Measurements from ENCODE around the gene FAM133A.

Gene FAM133A

DNA sequence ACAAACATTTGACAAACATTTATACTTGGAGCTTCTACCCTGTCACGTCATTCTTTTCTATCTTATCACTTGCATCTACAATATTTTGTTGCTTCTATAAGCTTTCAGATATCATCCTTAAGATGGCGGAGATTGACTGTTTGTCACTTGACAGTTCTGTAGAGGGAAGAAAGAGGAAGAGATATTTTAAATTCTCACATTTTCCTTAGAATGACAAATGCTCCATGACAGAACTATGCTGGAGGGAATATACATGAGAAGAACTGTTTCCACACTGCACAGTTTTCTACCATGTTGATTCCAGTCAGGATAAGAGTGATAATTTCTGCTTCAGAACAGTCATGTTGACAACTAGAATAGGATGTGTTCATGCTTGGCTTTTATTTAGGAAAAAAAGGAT lies 29.7 kb downstream of the FAM133A start:
- no peak for DNase-seq (ENCODE audit: low read depth)
- TF ChIP-seq, protein P1, sequence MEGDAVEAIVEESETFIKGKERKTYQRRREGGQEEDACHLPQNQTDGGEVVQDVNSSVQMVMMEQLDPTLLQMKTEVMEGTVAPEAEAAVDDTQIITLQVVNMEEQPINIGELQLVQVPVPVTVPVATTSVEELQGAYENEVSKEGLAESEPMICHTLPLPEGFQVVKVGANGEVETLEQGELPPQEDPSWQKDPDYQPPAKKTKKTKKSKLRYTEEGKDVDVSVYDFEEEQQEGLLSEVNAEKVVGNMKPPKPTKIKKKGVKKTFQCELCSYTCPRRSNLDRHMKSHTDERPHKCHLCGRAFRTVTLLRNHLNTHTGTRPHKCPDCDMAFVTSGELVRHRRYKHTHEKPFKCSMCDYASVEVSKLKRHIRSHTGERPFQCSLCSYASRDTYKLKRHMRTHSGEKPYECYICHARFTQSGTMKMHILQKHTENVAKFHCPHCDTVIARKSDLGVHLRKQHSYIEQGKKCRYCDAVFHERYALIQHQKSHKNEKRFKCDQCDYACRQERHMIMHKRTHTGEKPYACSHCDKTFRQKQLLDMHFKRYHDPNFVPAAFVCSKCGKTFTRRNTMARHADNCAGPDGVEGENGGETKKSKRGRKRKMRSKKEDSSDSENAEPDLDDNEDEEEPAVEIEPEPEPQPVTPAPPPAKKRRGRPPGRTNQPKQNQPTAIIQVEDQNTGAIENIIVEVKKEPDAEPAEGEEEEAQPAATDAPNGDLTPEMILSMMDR (IDR thresholded peaks at IDR 0.05; ENCODE audit: control insufficient read depth, extremely low read depth, insufficient read depth): no peak
- H3K4me3 ChIP-seq (ENCODE audit: low read depth, low read length): no peak overlapping the region

- no peak for DNase-seq (ENCODE audit: low read depth)
- TF ChIP-seq, protein P1 (IDR thresholded peaks at IDR 0.05; ENCODE audit: control insufficient read depth, extremely low read depth, insufficient read depth): no peak
- H3K4me3 ChIP-seq (ENCODE audit: low read depth, low read length): no peak overlapping the region
Measured at GRCh38 chrX:93711076-93711475, 37.1 kb downstream of the FAM133A start.

DNA sequence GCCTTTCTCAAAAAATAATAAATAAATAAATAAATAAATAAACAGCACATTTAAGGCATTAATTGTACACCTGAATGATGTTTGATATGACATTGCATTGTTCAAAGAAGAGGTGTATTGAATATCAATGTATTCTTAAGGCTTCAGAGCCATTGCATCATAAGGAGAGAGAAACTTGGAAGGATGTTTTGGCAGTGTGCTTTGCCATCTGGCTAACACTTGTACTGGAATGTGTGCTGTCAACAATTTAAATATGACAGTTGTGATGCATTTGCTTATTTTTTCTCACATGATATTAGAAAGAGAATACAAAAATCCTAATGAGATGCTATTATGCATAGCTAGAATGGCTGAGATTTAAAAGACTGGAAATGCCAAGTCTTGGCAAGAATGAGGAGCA lies 67.8 kb downstream of the FAM133A start:
- TF ChIP-seq, protein P1 (IDR thresholded peaks at IDR 0.05; ENCODE audit: control insufficient read depth, extremely low read depth, insufficient read depth): no peak
- no peak overlapping the region for H3K4me3 ChIP-seq (ENCODE audit: low read depth, low read length)
- no peak for DNase-seq (ENCODE audit: low read depth)

DNA sequence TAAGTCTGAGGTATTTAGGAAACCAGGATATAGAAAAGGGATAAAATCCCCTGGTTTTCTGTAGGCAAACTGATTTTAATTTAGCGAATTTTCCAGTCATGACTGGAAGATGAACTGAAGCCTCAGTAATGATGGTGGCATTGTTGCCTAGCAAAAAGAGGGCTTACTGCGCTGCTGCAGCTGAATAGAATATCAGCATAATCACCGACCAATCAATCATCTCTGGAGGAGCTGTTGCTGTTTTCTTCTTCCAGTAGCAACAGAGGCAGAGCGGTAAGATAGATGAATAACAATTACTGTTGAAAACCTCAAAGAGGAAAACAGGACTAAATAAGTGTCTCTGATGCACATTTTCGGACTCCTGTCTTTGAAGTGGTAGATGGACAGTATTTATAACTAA lies 86.2 kb downstream of the FAM133A start:
- DNase-seq (ENCODE audit: low read depth): no peak
- TF ChIP-seq, protein P1 (IDR thresholded peaks at IDR 0.05; ENCODE audit: control insufficient read depth, extremely low read depth, insufficient read depth): no peak
- H3K4me3 ChIP-seq (ENCODE audit: low read depth, low read length): no peak overlapping the region
